HepG2 (cell line): ENCODE results near the gene MRPL28. TPM values are rescaled to one million over a fixed set of nuclear protein-coding genes. Genes with fewer than 3 reads are reported as not detected.

Source experiments
- ARNT2 ChIP-seq: sonication (generic); formaldehyde crosslinking; IDR thresholded peaks from 2 replicates; pipeline ENCODE4 v1.8.0; 2022; ENCODE audit warnings: mild to moderate bottlenecking, low read depth, missing genetic modification reagents, moderate library complexity
- CSRNP1 ChIP-seq: sonication (generic); formaldehyde crosslinking; IDR thresholded peaks from 2 replicates; pipeline ENCODE4 v1.8.1; 2023; ENCODE audit warnings: mild to moderate bottlenecking, missing genetic modification reagents
- ELK4 ChIP-seq: sonication (generic); formaldehyde crosslinking; IDR thresholded peaks from 2 replicates; pipeline ENCODE4 v1.9.0; 2021; ENCODE audit warnings: missing genetic modification reagents, borderline replicate concordance
- FOXJ3 ChIP-seq: sonication (generic); formaldehyde crosslinking; IDR thresholded peaks from 2 replicates; pipeline ENCODE4 v1.4.0; 2020; ENCODE audit warnings: missing genetic modification reagents, mild to moderate bottlenecking, borderline replicate concordance
- FOXO1 ChIP-seq: sonication (generic); formaldehyde crosslinking; IDR thresholded peaks from 2 replicates; pipeline ENCODE4 v1.4.0; 2020; ENCODE audit warnings: missing genetic modification reagents
- MAZ ChIP-seq, 2 experiments: sonication (generic) in 1 of 2; formaldehyde crosslinking in 1 of 2; IDR thresholded peaks; 2 replicates each; pipeline versions ENCODE4 v1.5.0 to v1.6.1; 2012 to 2020; ENCODE audit warnings: low read depth in 2 of 2, mild to moderate bottlenecking in 2 of 2, borderline replicate concordance in 1 of 2, improper control_type of control experiment in 1 of 2, low read length in 1 of 2, missing genetic modification reagents in 1 of 2, moderate library complexity in 1 of 2
- PBX3 ChIP-seq: sonication (generic); formaldehyde crosslinking; IDR thresholded peaks from 2 replicates; pipeline ENCODE4 v1.8.1; 2023; ENCODE audit warnings: missing genetic modification reagents, inconsistent platforms, borderline replicate concordance
- SNAPC5 ChIP-seq: sonication (generic); formaldehyde crosslinking; IDR thresholded peaks from 2 replicates; pipeline ENCODE4 v1.8.1; 2023; ENCODE audit warnings: mild to moderate bottlenecking, missing genetic modification reagents, borderline replicate concordance
- SPEN ChIP-seq: sonication (generic); formaldehyde crosslinking; IDR thresholded peaks from 2 replicates; pipeline ENCODE4 v1.5.1; 2020; ENCODE audit warnings: low read depth, mild to moderate bottlenecking, missing genetic modification reagents
- TP53 ChIP-seq: sonication (generic); formaldehyde crosslinking; conservative IDR thresholded peaks from 2 replicates; pipeline ENCODE4 v1.4.0; 2020; ENCODE audit warnings: missing genetic modification reagents
- TRIM22 ChIP-seq: fragments of 450-650 bp; IDR thresholded peaks from 2 replicates; pipeline ENCODE4 v1.6.1; 2017
- ZFP62 ChIP-seq: sonication (generic); formaldehyde crosslinking; IDR thresholded peaks from 2 replicates; pipeline ENCODE4 v1.4.0; 2020; ENCODE audit warnings: missing genetic modification reagents
- ZNF260 ChIP-seq: sonication (generic); formaldehyde crosslinking; IDR thresholded peaks from 2 replicates; pipeline ENCODE4 v1.4.0; 2020; ENCODE audit warnings: missing genetic modification reagents, low read depth, mild to moderate bottlenecking, borderline replicate concordance
- ZNF552 ChIP-seq: sonication (generic); formaldehyde crosslinking; IDR thresholded peaks from 2 replicates; pipeline ENCODE4 v1.9.0; 2022; ENCODE audit warnings: missing genetic modification reagents, mild to moderate bottlenecking, borderline replicate concordance
- ZNF597 ChIP-seq: sonication (generic); formaldehyde crosslinking; IDR thresholded peaks from 2 replicates; pipeline ENCODE4 v1.5.0; 2020; ENCODE audit warnings: missing genetic modification reagents
- ZNF605 ChIP-seq: sonication (generic); formaldehyde crosslinking; IDR thresholded peaks from 2 replicates; pipeline ENCODE4 v1.8.0; 2022; ENCODE audit warnings: mild to moderate bottlenecking, missing genetic modification reagents
- ZNF7 ChIP-seq: IDR thresholded peaks from 2 replicates; pipeline ENCODE4 v1.6.1; 2016; ENCODE audit warnings: missing biosample characterization, missing genetic modification reagents
- ZNF768 ChIP-seq: sonication (generic); formaldehyde crosslinking; IDR thresholded peaks from 2 replicates; pipeline ENCODE4 v1.4.0; 2020; ENCODE audit warnings: missing genetic modification reagents
- ZNF772 ChIP-seq: sonication (generic); formaldehyde crosslinking; IDR thresholded peaks from 2 replicates; pipeline ENCODE4 v1.5.0; 2020; ENCODE audit warnings: mild to moderate bottlenecking, missing genetic modification reagents
- ZNF777 ChIP-seq: sonication (generic); formaldehyde crosslinking; IDR thresholded peaks from 2 replicates; pipeline ENCODE4 v1.4.0; 2020; ENCODE audit warnings: missing genetic modification reagents
- ZNF850 ChIP-seq: sonication (generic); formaldehyde crosslinking; conservative IDR thresholded peaks from 2 replicates; pipeline ENCODE4 v1.9.0; 2021; ENCODE audit warnings: mild to moderate bottlenecking, missing genetic modification reagents
- polyA plus RNA-seq, 8 experiments: library from polyadenylated mRNA; depleted of rRNA in 3 of 8; stranded (reverse) in 7 of 8; unstranded in 1 of 8; fragments of >200 nt; fragmentation: Illumina TruSeq in 4 of 8; extraction: Trizol in 4 of 8; gene quantifications; 2 replicates each; pipeline versions ENCODE4 v1.2.1 to v1.2.3, GENCODE V29; 2011 to 2016; ENCODE audit warnings: low read depth in 4 of 8, missing spikeins in 1 of 8, mixed read lengths in 1 of 8; ENCODE audit not compliant: insufficient read depth in 1 of 8
- total RNA-seq, 5 experiments: library from RNA; depleted of rRNA; stranded (reverse); fragments of >200 nt; fragmentation: Illumina TruSeq; extraction: Trizol; gene quantifications; 2 replicates each; pipeline ENCODE4 v1.2.3, GENCODE V29; 2016; ENCODE audit warnings: low read depth in 1 of 5

The MRPL28 gene
- total and polyA plus RNA-seq, 2 of the 13 experiments (the other 11 are each of a cell fraction or from before 2014, with no cell fraction given): 114 to 135 TPM

GRCh38 chr16:405548-406506 lies 35.5 kb upstream of the MRPL28 start (continued):
- TF ChIP-seq ELK4 (CRISPR knock-in tag) (no peak), ZNF777 (CRISPR knock-in tag) (no peak; the same call in 1 of the 2 replicates), ZNF260 (CRISPR knock-in tag) (no peak), ZNF772 (CRISPR knock-in tag) (peak; percentile 77), MAZ (IDR thresholded peaks at IDR 0.05; ENCODE audit: borderline replicate concordance, low read depth, low read length) (no peak), MAZ (CRISPR knock-in tag; IDR thresholded peaks at IDR 0.05; ENCODE audit: low read depth) (peak; percentile 73; the same call in 1 of the 2 replicates), SNAPC5 (CRISPR knock-in tag) (0 out of 2 replicates have a peak, but pooled peaks have one; percentile 24), CSRNP1 (0 out of 2 replicates have a peak, but pooled peaks have one; percentile 35), TP53 (0 out of 2 replicates have a peak, but pooled peaks have one; percentile 17), SPEN (CRISPR knock-in tag) (peak; percentile 43; the same call in 1 of the 2 replicates), FOXJ3 (CRISPR knock-in tag) (peak; percentile 32; the same call in 1 of the 2 replicates), ZNF850 (no peak), ZNF597 (CRISPR knock-in tag) (no peak), PBX3 (CRISPR knock-in tag) (no peak), ZNF768 (CRISPR knock-in tag) (peak; percentile 45; the same call in 1 of the 2 replicates), ARNT2 (peak; percentile 73), TRIM22 (no peak), ZNF605 (CRISPR knock-in tag) (peak; percentile 56; the same call in 1 of the 2 replicates), ZFP62 (no peak), FOXO1 (CRISPR knock-in tag) (peak; percentile 82), ZNF552 (CRISPR knock-in tag) (no peak), ZNF7 (no peak)
